T-helper 2 cell treated with Interferon-gamma antibody and Interleukin-4, amounts not matched to agents 5 μg/mL and 100 μg/mL, for 36 hours (primary cell): Measurements from ENCODE around the gene LYG1.
"Not testable (repeated sequence)": the region's sequence is repeated elsewhere in the genome, so short reads cannot be mapped to it uniquely, and the experiment has no call there.

ENCODE experiments used
- DNase-seq: peaks from one replicate; pipeline ENCODE4 v3.0.0; 2021; ENCODE audit warnings: low spot score
- H3K27ac Mint-ChIP-seq: one replicate; pipeline ENCODE4 v1.8.0; 2021; ENCODE audit warnings: mild to moderate bottlenecking, mixed read lengths
- H3K27me3 Mint-ChIP-seq: one replicate; pipeline ENCODE4 v1.8.0; 2021; ENCODE audit warnings: low read depth, mixed read lengths
- H3K36me3 Mint-ChIP-seq: one replicate; pipeline ENCODE4 v1.8.0; 2021; ENCODE audit warnings: low read depth, mixed read lengths
- H3K4me1 Mint-ChIP-seq: one replicate; pipeline ENCODE4 v1.8.0; 2021; ENCODE audit warnings: low read depth, mixed read lengths
- H3K4me3 Mint-ChIP-seq: one replicate; pipeline ENCODE4 v1.8.0; 2022; ENCODE audit warnings: mild to moderate bottlenecking, moderate library complexity, mixed read lengths
- H3K9me3 Mint-ChIP-seq: one replicate; pipeline ENCODE4 v1.8.0; 2021; ENCODE audit warnings: mixed read lengths

Gene LYG1

DNA sequence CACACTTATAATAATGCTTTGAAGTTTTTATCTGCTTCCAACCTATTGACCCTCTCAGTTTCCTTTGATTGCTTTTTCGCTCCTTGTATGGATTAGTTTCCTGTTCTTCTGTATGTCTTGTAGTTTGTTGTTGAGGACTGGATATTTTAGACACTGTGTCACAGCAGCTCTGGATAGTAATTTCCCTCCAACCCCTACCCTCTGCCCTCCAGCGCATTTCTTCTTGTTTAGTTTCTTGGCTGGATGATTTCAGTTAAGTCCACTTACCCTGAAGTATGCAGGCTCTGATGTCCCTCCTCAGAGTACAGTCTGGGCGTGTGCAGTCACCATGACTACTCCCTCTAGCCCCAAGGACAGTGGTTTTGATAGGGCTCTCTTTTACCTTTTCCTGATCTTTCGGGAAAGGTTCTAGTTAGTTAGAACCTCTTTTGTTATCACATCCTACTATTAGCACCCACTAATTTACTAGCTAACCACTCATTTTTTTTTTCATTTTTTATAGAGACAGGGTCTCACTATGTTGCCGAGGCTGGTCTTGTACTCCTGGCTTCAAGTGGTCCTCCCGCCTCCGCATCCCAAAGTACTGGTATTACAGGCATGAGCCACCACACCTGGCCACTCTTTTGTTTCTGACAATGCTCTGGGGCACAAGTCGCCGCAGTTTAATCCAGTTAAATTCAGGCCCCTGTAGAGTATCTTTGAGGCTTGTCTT is 16.3 kb upstream of the LYG1 start:
- peaks cover 37% of the 10 kb centered on the region for H3K36me3 Mint-ChIP-seq
- H3K4me3 Mint-ChIP-seq = no peak overlapping the region

DNA sequence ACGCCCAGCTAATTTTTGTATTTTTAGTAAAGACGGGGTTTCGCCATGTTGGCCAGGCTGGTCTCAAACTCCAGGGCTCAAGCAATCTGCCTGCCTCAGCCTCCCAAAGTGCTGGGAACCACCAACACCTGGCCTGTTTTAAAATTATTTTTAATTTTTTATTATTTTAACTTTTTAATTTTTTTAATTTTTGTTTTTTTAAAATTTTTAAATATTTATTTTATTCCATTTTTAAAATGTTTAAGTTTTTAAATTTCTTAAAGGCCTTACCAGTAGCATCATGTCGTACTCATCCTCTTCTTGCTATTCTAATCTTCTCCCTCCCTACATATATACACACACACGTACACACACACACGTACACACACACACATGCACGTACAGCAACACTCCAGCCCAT is 1.4 kb downstream of the LYG1 start:
- H3K27ac Mint-ChIP-seq = no peak overlapping the region
- no peak for DNase-seq
- no peaks in the 10 kb centered on the region for H3K4me1 Mint-ChIP-seq
- H3K4me3 Mint-ChIP-seq = no peak overlapping the region
- no peaks in the 10 kb centered on the region for H3K9me3 Mint-ChIP-seq
- H3K36me3 Mint-ChIP-seq = peaks cover 10% of the 10 kb centered on the region
- H3K27me3 Mint-ChIP-seq = no peaks in the 10 kb centered on the region

More for the DNA sequence above, 16.3 kb upstream of the LYG1 start:
- no peaks in the 10 kb centered on the region for H3K27me3 Mint-ChIP-seq
- no peak overlapping the region for H3K27ac Mint-ChIP-seq
- no peaks in the 10 kb centered on the region for H3K9me3 Mint-ChIP-seq
- no peak for DNase-seq
- H3K4me1 Mint-ChIP-seq = no peaks in the 10 kb centered on the region

DNA sequence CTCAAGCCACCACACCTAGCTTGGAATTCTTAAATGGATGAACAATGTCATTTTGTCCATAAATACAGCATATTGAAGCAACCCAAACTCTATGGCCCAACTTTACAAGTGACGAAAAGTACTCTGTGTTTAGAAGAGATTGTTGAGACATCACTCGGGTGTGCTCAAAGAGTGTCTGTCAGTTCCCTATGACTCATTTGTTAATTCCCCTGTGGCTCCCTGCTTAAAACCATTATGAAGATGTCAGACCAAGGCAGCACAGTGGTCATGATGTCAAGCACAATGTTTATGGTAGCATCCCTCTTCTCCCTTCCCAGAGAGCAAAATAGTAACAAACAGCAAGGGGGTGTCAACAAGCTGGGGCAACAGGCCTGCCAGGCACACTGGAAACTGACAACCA is 3.0 kb downstream of the LYG1 start:
- peaks cover 7% of the 10 kb centered on the region for H3K36me3 Mint-ChIP-seq
- H3K27me3 Mint-ChIP-seq = no peaks in the 10 kb centered on the region
- H3K4me3 Mint-ChIP-seq = no peak overlapping the region
- H3K4me1 Mint-ChIP-seq = no peaks in the 10 kb centered on the region
- no peak overlapping the region for H3K27ac Mint-ChIP-seq
- no peak for DNase-seq
- H3K9me3 Mint-ChIP-seq = no peaks in the 10 kb centered on the region

DNA sequence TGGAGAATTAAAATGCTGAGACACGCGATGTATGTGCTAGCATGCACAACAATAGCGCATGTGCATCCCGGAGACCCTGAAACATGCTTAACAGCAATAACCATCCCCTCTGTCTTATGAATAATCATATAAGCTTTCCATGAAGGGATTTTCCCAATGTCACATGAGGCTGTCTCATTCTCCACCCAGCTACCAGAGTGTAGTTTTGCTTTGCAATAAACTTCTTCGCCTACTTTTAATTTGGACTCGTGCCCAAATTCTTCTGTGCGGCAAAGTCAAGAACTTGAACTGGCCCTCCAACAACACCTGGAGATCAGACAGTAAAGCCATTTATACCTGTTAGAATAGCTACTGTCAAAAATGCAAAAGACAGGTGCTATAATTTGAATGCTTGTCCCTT is 15.5 kb downstream of the LYG1 start:
- no peaks in the 10 kb centered on the region for H3K4me1 Mint-ChIP-seq
- H3K36me3 Mint-ChIP-seq = peaks cover 8% of the 10 kb centered on the region
- H3K9me3 Mint-ChIP-seq = peaks cover 4% of the 10 kb centered on the region
- no peaks in the 10 kb centered on the region for H3K27me3 Mint-ChIP-seq
- no peak for DNase-seq
- H3K4me3 Mint-ChIP-seq = no peak overlapping the region
- no peak overlapping the region for H3K27ac Mint-ChIP-seq

DNA sequence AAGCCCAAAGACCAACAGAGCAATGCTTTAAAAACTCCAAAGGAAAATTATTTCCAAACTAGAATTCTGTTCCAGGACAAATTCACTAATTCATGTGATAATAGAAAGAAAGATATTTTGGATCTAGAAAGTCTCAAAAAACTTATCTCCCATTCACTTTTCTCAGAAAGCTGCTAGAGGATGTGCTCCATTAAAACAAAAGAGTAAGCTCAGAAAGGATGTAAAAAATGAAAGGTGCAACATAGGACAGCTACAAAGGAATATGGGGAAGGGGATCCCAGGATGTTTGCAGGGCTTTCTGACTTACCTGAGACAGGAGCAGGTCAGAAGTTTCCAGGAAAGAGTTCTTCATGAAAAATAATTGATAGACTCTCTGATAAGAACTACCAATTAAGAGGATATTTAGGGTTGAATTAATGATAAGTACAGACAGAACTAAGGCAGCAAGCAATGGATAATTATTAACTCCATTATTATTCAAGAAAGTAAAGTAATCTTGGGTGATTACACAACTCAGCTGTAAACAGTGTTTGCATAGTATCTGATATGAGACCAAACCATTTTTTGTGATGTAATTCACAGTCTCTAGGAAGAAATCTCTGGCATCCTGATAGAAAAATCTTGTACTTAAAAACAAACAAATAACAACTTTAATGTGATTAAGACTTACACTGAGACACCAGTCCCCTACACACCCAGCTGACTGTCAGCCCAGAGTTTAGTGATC is 20.9 kb downstream of the LYG1 start:
- peaks cover 22% of the 10 kb centered on the region for H3K36me3 Mint-ChIP-seq
- H3K4me3 Mint-ChIP-seq = no peak overlapping the region
- H3K9me3 Mint-ChIP-seq = peaks cover 14% of the 10 kb centered on the region
- no peak for DNase-seq
- H3K4me1 Mint-ChIP-seq = no peaks in the 10 kb centered on the region
- H3K27ac Mint-ChIP-seq = no peak overlapping the region
- H3K27me3 Mint-ChIP-seq = no peaks in the 10 kb centered on the region

DNA sequence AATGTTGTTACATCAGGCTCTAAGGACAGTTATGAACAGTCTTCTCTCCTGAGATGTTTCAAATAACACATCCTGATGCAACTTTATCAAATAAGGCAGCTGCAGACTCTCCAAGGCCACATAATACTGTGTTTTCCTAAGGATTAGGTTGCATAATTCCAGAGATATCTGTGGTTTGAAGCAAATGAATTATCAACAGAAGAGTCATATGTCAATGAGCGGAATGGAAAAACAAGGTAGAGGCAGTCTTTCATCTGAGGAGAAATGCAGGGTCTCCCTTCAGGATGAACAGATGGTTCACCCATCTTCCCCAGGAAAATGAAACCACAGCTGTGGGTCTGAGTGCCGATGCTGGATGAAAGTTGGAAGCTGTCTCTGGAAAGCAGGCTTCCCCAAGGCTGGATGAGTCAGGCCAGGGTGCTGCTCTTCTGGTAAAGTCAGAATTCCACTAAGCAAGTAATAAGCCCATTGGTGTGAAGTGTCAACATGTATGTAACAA is 22.2 kb downstream of the LYG1 start:
- peaks cover 14% of the 10 kb centered on the region for H3K9me3 Mint-ChIP-seq

DNA sequence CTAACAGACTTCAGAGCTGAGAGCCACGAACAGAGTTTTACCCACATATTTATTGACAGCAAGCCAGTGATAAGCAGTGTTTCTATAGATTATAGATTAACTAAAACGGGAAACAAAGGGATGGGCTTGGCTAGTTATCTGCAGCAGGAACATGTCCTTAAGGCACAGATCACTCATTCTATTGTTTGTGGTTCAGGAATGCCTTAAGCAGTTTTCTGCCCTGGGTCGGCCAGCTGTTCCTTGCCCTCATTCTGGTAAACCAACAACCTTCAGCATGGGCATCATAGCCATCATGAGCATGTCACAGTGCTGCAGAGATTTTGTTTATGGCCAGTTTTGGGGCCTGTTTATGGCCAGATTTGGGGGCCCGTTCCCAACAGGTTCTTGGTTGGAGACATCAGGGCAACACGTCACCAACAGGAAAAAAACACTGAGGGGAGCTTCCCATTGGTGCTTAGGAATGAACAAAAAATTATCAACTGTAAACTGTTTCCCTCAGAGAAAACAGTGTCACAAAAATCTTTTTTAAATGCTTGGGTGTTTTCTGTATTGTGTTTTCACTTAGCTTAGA is 22.7 kb downstream of the LYG1 start:
- H3K4me3 Mint-ChIP-seq, DNase-seq, H3K27me3 Mint-ChIP-seq, H3K27ac Mint-ChIP-seq, H3K4me1 Mint-ChIP-seq: not testable (repeated sequence)
- Mint-ChIP-seq H3K9me3 (peaks cover 14% of the 10 kb centered on the region), H3K36me3 (peaks cover 17% of the 10 kb centered on the region)

More for the DNA sequence above, 22.2 kb downstream of the LYG1 start:
- peaks cover 20% of the 10 kb centered on the region for H3K36me3 Mint-ChIP-seq
- no peaks in the 10 kb centered on the region for H3K4me1 Mint-ChIP-seq
- no peak overlapping the region for H3K27ac Mint-ChIP-seq
- no peaks in the 10 kb centered on the region for H3K27me3 Mint-ChIP-seq
- no peak overlapping the region for H3K4me3 Mint-ChIP-seq
- no peak for DNase-seq

DNA sequence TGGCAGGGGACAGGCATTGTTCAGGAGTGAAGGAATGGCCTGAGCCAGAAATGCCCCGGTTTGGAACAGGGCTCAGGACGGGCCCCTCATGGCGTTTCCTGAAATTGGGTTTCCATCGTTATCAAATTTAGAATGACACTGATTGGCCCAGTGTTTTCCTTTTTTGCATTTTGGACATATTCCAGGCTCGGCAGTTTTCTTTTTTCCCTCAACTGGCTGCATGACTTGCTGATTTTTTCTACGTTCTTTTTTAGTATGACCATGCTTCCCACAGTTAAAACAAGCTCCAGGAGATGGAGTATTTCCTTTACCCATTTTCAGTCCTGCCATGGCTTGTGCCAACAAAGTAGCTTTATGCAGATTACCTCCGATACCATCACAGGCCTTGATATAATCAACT is 25.1 kb downstream of the LYG1 start:
- Mint-ChIP-seq H3K9me3 (peaks cover 21% of the 10 kb centered on the region), H3K36me3 (peaks cover 17% of the 10 kb centered on the region), H3K27ac (no peak overlapping the region), H3K27me3 (no peaks in the 10 kb centered on the region), H3K4me1 (no peaks in the 10 kb centered on the region), H3K4me3 (no peak overlapping the region)
- no peak for DNase-seq

DNA sequence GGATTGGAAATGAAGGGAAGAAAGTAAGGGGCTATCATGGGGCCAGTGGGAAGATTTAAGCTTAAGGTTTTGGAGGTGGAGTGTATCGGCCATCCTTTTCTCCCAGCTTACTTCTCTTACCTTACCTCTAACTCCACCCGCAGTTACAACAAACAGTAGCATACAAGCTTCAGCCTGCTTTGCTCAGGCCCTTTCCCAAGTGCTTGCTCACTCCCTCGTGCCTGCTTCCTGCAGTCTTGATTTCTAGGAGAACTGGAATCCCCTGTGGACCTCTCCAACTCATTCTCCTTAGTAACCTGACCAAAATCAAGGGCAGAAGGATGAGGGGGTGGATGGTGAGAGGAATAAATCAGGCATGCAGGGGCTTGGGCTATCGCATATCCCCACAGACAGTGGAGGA is 39.8 kb downstream of the LYG1 start:
- no peak overlapping the region for H3K4me3 Mint-ChIP-seq
- H3K27me3 Mint-ChIP-seq = no peaks in the 10 kb centered on the region
- DNase-seq = no peak
- H3K27ac Mint-ChIP-seq = no peak overlapping the region
- no peaks in the 10 kb centered on the region for H3K36me3 Mint-ChIP-seq
- H3K4me1 Mint-ChIP-seq = no peaks in the 10 kb centered on the region
- no peaks in the 10 kb centered on the region for H3K9me3 Mint-ChIP-seq

DNA sequence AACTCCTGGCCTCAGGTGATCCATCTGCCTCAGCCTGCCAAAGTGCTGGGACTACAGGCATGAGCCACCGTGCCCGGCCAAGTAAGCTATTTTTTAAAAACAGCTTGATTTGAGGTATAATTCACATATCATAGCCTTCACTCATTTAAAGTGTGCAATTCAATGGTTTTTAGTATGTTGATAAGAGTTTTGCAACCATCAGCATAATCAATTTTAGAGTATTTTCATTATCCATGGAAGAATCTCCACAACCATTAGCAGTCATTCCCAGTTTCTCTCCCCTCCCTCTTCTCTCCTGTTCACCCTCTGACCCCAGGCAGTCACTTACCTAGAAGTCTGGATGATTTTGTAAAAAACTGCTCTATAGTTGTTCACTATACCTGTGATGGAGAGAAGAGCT is 40.8 kb downstream of the LYG1 start:
- Mint-ChIP-seq H3K27ac (no peak overlapping the region), H3K36me3 (no peaks in the 10 kb centered on the region), H3K9me3 (no peaks in the 10 kb centered on the region), H3K27me3 (no peaks in the 10 kb centered on the region), H3K4me1 (no peaks in the 10 kb centered on the region), H3K4me3 (no peak overlapping the region)
- no peak for DNase-seq

DNA sequence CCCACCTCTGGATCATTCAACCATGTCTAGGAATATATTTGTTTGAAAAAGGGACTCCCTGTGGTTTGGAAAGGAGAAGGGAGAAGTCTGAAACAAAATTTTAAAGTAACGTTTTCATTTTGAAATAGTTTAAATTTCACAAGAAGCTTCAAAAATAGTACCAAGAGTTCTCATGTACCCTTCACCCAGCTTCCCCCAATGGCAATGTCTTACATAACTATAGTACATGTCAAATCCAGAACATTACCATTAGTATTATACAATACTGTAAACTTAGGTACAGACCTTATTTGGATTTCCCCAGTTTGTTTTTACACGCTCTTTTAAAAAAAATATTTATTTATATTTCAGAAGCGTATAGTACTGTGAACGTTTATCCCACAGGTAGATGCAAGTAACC is 41.5 kb downstream of the LYG1 start:
- Mint-ChIP-seq H3K4me3 (no peak overlapping the region), H3K4me1 (no peaks in the 10 kb centered on the region), H3K36me3 (no peaks in the 10 kb centered on the region), H3K9me3 (no peaks in the 10 kb centered on the region), H3K27ac (no peak overlapping the region), H3K27me3 (no peaks in the 10 kb centered on the region)
- DNase-seq = no peak

DNA sequence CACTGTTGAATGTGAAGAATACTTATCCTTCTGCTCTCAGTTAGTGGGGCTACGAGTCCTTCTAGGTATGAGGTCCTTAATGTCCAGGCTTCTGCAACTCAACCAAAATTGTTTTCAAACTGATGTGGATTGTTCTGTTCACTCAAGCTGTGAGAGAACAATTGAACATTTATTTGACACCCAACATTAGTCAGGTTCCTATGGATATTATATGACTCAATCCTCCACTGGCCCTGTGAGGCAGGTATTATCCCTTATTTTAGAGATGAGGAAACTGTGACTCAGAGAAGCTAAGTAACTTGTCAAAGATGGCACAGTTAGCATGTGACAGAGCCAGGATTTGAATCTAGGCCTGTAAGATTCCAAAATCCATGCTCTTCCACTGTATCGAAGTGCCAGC is 44.3 kb downstream of the LYG1 start:
- Mint-ChIP-seq H3K27ac (no peak overlapping the region), H3K36me3 (no peaks in the 10 kb centered on the region), H3K4me1 (no peaks in the 10 kb centered on the region), H3K27me3 (no peaks in the 10 kb centered on the region), H3K4me3 (no peak overlapping the region), H3K9me3 (no peaks in the 10 kb centered on the region)
- DNase-seq = no peak

DNA sequence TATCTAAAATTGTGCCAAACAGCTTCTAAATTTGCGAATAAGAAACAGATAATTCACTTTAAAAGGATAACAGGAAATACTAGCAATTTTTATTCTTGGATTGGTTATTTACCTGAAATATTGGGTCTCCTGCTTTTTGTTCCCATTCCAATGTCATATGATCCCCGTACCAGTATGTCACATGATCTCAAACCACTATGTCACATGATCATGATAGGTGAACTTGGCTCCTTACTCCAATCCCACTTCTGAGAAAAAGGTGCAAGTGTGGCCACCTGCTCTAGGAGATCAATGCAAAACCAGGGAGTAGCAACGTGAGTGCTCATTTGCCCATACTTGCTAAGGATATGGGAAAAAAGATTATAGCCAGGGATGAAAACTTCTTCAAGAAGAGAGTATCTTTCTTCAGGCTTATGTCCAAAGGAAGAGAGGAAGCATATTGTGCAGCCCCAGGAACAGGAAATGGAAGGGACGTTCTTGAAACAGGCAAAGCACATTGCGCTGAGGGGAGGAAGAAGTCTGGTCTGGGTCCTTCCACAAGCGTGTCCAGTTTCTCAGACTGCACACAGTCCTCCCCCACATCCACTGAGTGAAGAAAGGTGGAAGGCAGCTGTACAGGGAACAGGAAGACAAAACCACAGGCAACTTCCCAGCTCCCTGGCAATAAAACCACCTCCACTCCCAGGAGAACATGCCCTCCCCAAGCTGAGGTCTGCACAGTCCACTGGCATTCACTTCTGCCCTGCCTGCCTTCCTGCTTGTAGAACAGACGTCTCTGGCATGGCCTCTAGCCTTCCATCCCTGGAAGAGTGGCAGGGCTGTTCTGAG is 45.3 kb downstream of the LYG1 start, which contains the start of gene LYG2:
Gene LYG2, minus strand, starts transcription at position 176 of the 828 bp plus-strand sequence. CDS start 1,406 bp downstream, outside the sequence.
- DNase-seq = no peak
- Mint-ChIP-seq H3K27me3 (no peaks in the 10 kb centered on the region), H3K36me3 (no peaks in the 10 kb centered on the region), H3K27ac (no peak within 1 kb of the TSS), H3K4me3 (no peak within 1 kb of the TSS), H3K9me3 (no peaks in the 10 kb centered on the region), H3K4me1 (no peaks in the 10 kb centered on the region)
